SK-N-DZ (cell line): ENCODE data around the gene SNRPD3.
"Not testable (repeated sequence)": the region's sequence is repeated elsewhere in the genome, so short reads cannot be mapped to it uniquely, and the experiment has no call there.

ENCODE experiments used
- DNase-seq: peaks from one replicate; pipeline ENCODE4 v3.0.0-alpha.2; 2015; ENCODE audit warnings: low spot score

The SNRPD3 gene

GRCh38 chr22:24592058-24592850 lies 36.5 kb downstream of the SNRPD3 start:
- DNase-seq, result no peak

GRCh38 chr22:24592851-24593558 lies 37.2 kb downstream of the SNRPD3 start, which contains the start of gene LRRC75B:
LRRC75B (minus strand) TSS chr22:24593073; CDS start chr22:24593039, 34 bp downstream.
- peak; percentile 86 for DNase-seq

GRCh38 chr22:24593559-24593835 lies 37.7 kb downstream of the SNRPD3 start:
- DNase-seq, result not testable (repeated sequence)

- DNase-seq, result no peak
Measured at GRCh38 chr22:24593836-24594568, 38.2 kb downstream of the SNRPD3 start.

GRCh38 chr22:24594569-24595120 lies 38.8 kb downstream of the SNRPD3 start:
- no peak for DNase-seq

GRCh38 chr22:24595228-24595627 lies 39.4 kb downstream of the SNRPD3 start:
- DNase-seq, result no peak

- no peak for DNase-seq
Measured at GRCh38 chr22:24595863-24596262, 40.1 kb downstream of the SNRPD3 start.

GRCh38 chr22:24597076-24597475 lies 41.3 kb downstream of the SNRPD3 start:
- DNase-seq, result not testable (repeated sequence)

GRCh38 chr22:24599514-24599913 lies 43.7 kb downstream of the SNRPD3 start:
- no peak for DNase-seq

- DNase-seq, result not testable (repeated sequence)
Measured at GRCh38 chr22:24599958-24600715, 44.3 kb downstream of the SNRPD3 start.

GRCh38 chr22:24601217-24602104 lies 45.7 kb downstream of the SNRPD3 start:
- no peak for DNase-seq

- not testable (repeated sequence) for DNase-seq
Measured at GRCh38 chr22:24602105-24602749, 46.4 kb downstream of the SNRPD3 start.

GRCh38 chr22:24602847-24603769 lies 47.3 kb downstream of the SNRPD3 start, which contains the start of gene GGT1:
GGT1 (plus strand) TSS chr22:24603193; CDS start chr22:24611082, 7,889 bp downstream.
- DNase-seq, result not testable (repeated sequence)

GRCh38 chr22:24603770-24604629 lies 48.2 kb downstream of the SNRPD3 start:
- not testable (repeated sequence) for DNase-seq

- DNase-seq, result not testable (repeated sequence)
Measured at GRCh38 chr22:24606340-24606739, 50.5 kb downstream of the SNRPD3 start.

- DNase-seq, result peak; percentile 84
Measured at GRCh38 chr22:24607429-24607983, 51.7 kb downstream of the SNRPD3 start.

- not testable (repeated sequence) for DNase-seq
Measured at GRCh38 chr22:24608327-24608726, 52.5 kb downstream of the SNRPD3 start.
